CD4-positive, alpha-beta T cell treated with Interferon gamma for 1 hour (primary cell): ENCODE measurements around the gene DENND2A.
"Not testable (repeated sequence)": the region's sequence is repeated elsewhere in the genome, so short reads cannot be mapped to it uniquely, and the experiment has no call there.

Experiments used
- DNase-seq: peaks from one replicate; pipeline ENCODE4 v3.0.0-alpha.2; 2020

The DENND2A gene

GRCh38 chr7:140646931-140647647 lies 6.5 kb upstream of the DENND2A start:
- peak; percentile 41 for DNase-seq

- DNase-seq, result no peak
Measured at GRCh38 chr7:140645166-140645900, 4.7 kb upstream of the DENND2A start.

GRCh38 chr7:140644761-140645160 lies 4.1 kb upstream of the DENND2A start:
- DNase-seq, result not testable (repeated sequence)

- no peak for DNase-seq
Measured at GRCh38 chr7:140643416-140643815, 2.8 kb upstream of the DENND2A start.

GRCh38 chr7:140641524-140642195 lies 1.0 kb upstream of the DENND2A start:
- no peak for DNase-seq

GRCh38 chr7:140640060-140640637 lies 464 bp downstream of the DENND2A start:
- no peak for DNase-seq

- DNase-seq, result no peak
Measured at GRCh38 chr7:140639366-140640053, 1.1 kb downstream of the DENND2A start.

- DNase-seq, result no peak
Measured at GRCh38 chr7:140638173-140638791, 2.3 kb downstream of the DENND2A start.

- no peak for DNase-seq
Measured at GRCh38 chr7:140637400-140637799, 3.2 kb downstream of the DENND2A start.

GRCh38 chr7:140635816-140636215 lies 4.8 kb downstream of the DENND2A start:
- DNase-seq, result no peak

GRCh38 chr7:140635345-140635744 lies 5.3 kb downstream of the DENND2A start:
- no peak for DNase-seq

- DNase-seq, result no peak
Measured at GRCh38 chr7:140631602-140632001, 9.0 kb downstream of the DENND2A start.

- no peak for DNase-seq
Measured at GRCh38 chr7:140631021-140631420, 9.6 kb downstream of the DENND2A start.

- no peak for DNase-seq
Measured at GRCh38 chr7:140625908-140626868, 14.4 kb downstream of the DENND2A start.

GRCh38 chr7:140625192-140625558 lies 15.4 kb downstream of the DENND2A start:
- not testable (repeated sequence) for DNase-seq

- no peak for DNase-seq
Measured at GRCh38 chr7:140624392-140625191, 16.0 kb downstream of the DENND2A start.

- no peak for DNase-seq
Measured at GRCh38 chr7:140623980-140624379, 16.6 kb downstream of the DENND2A start.

GRCh38 chr7:140621401-140622021 lies 19.1 kb downstream of the DENND2A start:
- DNase-seq, result no peak

GRCh38 chr7:140619915-140620510 lies 20.6 kb downstream of the DENND2A start:
- not testable (repeated sequence) for DNase-seq
